Activated B cell treated with CpG ODN at 0.5 μM for 24 hours (primary cell): ENCODE data around the gene KIF27. TPM values are rescaled to one million over a fixed set of nuclear protein-coding genes. Genes with fewer than 3 reads are reported as not detected.

Experiments used
- ATAC-seq: fragments of 200-7000 bp; cut with Tn5 transposase; one replicate; pipeline ENCODE4 v1.10.0; 2021; ENCODE audit warnings: low read depth, mild to moderate bottlenecking, moderate library complexity
- CTCF ChIA-PET: fragments of 350-600 bp; sonication (Branson Sonifier 250); formaldehyde crosslinking; loops from one replicate; lab custom pipeline; 2021; ENCODE audit warnings: antibody characterized with exemption; lab: Charles Lee
- POLR2A ChIA-PET: fragments of 350-600 bp; sonication (Branson Sonifier 250); formaldehyde crosslinking; loops from one replicate; lab custom pipeline; 2021; ENCODE audit warnings: antibody characterized with exemption; lab: Charles Lee
- DNase-seq: peaks from one replicate; pipeline ENCODE4 v3.0.0; 2022
- H3K27ac Mint-ChIP-seq: one replicate; pipeline ENCODE4 v1.8.0; 2020; ENCODE audit warnings: mixed read lengths
- H3K27me3 Mint-ChIP-seq: one replicate; pipeline ENCODE4 v1.8.0; 2021; ENCODE audit warnings: mixed read lengths
- H3K36me3 Mint-ChIP-seq: one replicate; pipeline ENCODE4 v1.8.0; 2021; ENCODE audit warnings: low read depth, mixed read lengths
- H3K4me1 Mint-ChIP-seq: one replicate; pipeline ENCODE4 v1.8.0; 2021; ENCODE audit warnings: mixed read lengths
- H3K4me3 Mint-ChIP-seq: one replicate; pipeline ENCODE4 v1.8.0; 2020; ENCODE audit warnings: mild to moderate bottlenecking, mixed read lengths
- H3K9me3 Mint-ChIP-seq: one replicate; pipeline ENCODE4 v1.8.0; 2020; ENCODE audit warnings: mixed read lengths
- intact Hi-C: fragments of 100-400 bp; cut with micrococcal nuclease; formaldehyde crosslinking; loops from one replicate; pipeline ENCODE4 v1.15.1; 2024
- total RNA-seq: library from RNA; stranded (reverse); gene quantifications from 2 replicates; pipeline ENCODE4 v1.2.3, GENCODE V29; 2022
- TF ChIP-seq, protein P1 (sequence below): fragments of 200-600 bp; IDR thresholded peaks from one replicate; pipeline ENCODE4 v1.8.0; 2022; ENCODE audit warnings: antibody characterized with exemption, mild to moderate bottlenecking

The KIF27 gene, protein sequence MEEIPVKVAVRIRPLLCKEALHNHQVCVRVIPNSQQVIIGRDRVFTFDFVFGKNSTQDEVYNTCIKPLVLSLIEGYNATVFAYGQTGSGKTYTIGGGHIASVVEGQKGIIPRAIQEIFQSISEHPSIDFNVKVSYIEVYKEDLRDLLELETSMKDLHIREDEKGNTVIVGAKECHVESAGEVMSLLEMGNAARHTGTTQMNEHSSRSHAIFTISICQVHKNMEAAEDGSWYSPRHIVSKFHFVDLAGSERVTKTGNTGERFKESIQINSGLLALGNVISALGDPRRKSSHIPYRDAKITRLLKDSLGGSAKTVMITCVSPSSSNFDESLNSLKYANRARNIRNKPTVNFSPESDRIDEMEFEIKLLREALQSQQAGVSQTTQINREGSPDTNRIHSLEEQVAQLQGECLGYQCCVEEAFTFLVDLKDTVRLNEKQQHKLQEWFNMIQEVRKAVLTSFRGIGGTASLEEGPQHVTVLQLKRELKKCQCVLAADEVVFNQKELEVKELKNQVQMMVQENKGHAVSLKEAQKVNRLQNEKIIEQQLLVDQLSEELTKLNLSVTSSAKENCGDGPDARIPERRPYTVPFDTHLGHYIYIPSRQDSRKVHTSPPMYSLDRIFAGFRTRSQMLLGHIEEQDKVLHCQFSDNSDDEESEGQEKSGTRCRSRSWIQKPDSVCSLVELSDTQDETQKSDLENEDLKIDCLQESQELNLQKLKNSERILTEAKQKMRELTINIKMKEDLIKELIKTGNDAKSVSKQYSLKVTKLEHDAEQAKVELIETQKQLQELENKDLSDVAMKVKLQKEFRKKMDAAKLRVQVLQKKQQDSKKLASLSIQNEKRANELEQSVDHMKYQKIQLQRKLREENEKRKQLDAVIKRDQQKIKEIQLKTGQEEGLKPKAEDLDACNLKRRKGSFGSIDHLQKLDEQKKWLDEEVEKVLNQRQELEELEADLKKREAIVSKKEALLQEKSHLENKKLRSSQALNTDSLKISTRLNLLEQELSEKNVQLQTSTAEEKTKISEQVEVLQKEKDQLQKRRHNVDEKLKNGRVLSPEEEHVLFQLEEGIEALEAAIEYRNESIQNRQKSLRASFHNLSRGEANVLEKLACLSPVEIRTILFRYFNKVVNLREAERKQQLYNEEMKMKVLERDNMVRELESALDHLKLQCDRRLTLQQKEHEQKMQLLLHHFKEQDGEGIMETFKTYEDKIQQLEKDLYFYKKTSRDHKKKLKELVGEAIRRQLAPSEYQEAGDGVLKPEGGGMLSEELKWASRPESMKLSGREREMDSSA (N-terminal part only)
- 4.9 and 5.1 TPM in 2 replicates for total RNA-seq

DNA sequence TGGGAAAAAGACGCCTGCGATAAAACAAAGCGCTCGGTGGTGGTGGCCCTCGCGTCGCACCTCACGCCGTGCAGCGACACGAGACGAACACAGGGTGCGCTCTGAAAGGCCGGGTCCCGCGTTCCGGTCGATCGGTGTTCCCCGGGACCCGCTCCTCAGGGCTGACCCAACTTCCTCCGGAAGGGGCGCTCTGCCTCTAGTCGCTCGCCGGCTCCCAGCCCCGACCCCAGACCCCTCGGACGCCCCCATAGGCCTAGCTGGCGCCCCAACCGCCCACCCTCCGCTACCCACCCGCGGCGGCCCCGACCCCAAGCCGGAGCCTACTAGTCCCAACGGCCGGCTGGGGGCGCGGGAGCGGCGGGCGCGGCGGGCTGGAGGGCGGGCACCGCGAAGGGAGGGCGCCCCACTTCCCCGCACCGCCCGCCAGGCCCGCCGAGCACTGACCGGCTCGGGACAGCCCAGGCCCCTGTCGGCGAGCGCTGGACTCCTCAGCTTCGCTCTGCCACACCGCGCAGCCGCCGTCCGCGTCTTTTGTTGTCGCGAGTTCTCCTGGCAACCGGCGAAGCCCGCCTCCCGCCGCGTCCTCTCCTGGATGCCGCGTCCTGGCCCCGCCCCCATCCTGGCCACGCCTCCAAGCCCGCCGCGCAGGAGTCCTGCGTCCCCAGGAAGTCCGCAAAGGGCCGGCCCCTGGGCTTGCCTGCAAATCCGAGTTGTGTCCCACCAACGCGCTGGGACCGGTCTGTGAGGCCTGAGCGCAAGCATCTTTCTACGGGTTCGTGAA, at the start of gene KIF27:
Gene KIF27, minus strand, starts transcription at position 506 of the 781 bp plus-strand sequence. CDS start 5,841 bp downstream, outside the sequence.
- no peaks in the 10 kb centered on the region for H3K27me3 Mint-ChIP-seq
- TF ChIP-seq, protein P1, sequence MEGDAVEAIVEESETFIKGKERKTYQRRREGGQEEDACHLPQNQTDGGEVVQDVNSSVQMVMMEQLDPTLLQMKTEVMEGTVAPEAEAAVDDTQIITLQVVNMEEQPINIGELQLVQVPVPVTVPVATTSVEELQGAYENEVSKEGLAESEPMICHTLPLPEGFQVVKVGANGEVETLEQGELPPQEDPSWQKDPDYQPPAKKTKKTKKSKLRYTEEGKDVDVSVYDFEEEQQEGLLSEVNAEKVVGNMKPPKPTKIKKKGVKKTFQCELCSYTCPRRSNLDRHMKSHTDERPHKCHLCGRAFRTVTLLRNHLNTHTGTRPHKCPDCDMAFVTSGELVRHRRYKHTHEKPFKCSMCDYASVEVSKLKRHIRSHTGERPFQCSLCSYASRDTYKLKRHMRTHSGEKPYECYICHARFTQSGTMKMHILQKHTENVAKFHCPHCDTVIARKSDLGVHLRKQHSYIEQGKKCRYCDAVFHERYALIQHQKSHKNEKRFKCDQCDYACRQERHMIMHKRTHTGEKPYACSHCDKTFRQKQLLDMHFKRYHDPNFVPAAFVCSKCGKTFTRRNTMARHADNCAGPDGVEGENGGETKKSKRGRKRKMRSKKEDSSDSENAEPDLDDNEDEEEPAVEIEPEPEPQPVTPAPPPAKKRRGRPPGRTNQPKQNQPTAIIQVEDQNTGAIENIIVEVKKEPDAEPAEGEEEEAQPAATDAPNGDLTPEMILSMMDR, result no peak
- H3K27ac Mint-ChIP-seq, result peak within 1 kb of the TSS; percentile 94
- H3K4me1 Mint-ChIP-seq, result peaks cover 19% of the 10 kb centered on the region
- peaks cover 2% of the 10 kb centered on the region for H3K36me3 Mint-ChIP-seq
- ATAC-seq (peak; percentile 85), DNase-seq (peak; percentile 99)
- ChIA-PET CTCF (interaction anchor here (0.8 to 1.5 kb wide), 5 partner anchors 16 to 340 kb away, joined by 3 to 4 read pairs (median 4); no protein-coding TSS in a partner anchor), POLR2A (interaction anchor here (0.6 to 2.3 kb wide), 14 partner anchors 10 to 1821 kb away, joined by 3 to 41 read pairs (median 6); partner anchors contain the start of genes HNRNPK, IDNK, RMI1 and UBQLN1)
- intact Hi-C loops, result loop anchor here (1.0 to 2.0 kb wide), 7 partner anchors 35 to 1821 kb away; partner anchors contain the start of genes GKAP1, HNRNPK, IDNK and RMI1
- H3K9me3 Mint-ChIP-seq, result no peaks in the 10 kb centered on the region
- H3K4me3 Mint-ChIP-seq, result peak within 1 kb of the TSS; percentile 91

DNA sequence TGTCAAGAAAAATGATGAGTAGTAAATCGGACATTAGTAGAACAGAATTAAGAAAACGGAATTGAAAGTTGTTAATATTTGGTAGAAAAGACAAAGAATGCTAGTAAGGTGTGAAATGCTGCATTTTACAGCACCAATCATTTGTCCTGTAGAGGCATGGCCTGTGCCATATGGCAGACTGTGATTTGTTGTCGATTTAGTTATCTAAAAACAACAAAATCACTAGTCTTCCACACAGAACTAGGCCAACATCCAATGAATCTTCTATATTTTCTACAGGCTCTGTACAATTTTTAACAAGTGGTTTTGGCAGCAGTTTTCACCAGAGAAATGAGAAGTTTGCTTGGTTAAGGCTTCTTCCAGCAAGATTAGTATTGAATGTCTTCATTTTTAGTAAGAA, 48.4 kb upstream of the KIF27 start:
- peaks cover 83% of the 10 kb centered on the region for H3K36me3 Mint-ChIP-seq
- intact Hi-C loops, result loop anchor here (1.0 kb wide), 1 partner anchor 10 kb away; no protein-coding TSS in a partner anchor
- ATAC-seq (no peak), DNase-seq (no peak)
- TF ChIP-seq, protein P1, result no peak
- POLR2A ChIA-PET, result interaction anchor here (1.8 kb wide), 1 partner anchor 11 kb away, joined by 10 read pairs; the partner anchor contains the start of genes HNRNPK and RMI1
- no peak overlapping the region for H3K4me3 Mint-ChIP-seq
- no peak overlapping the region for H3K27ac Mint-ChIP-seq
- H3K9me3 Mint-ChIP-seq, result no peaks in the 10 kb centered on the region
- H3K4me1 Mint-ChIP-seq, result peaks cover 10% of the 10 kb centered on the region
- H3K27me3 Mint-ChIP-seq, result no peaks in the 10 kb centered on the region
- CTCF ChIA-PET, result no interaction called here

DNA sequence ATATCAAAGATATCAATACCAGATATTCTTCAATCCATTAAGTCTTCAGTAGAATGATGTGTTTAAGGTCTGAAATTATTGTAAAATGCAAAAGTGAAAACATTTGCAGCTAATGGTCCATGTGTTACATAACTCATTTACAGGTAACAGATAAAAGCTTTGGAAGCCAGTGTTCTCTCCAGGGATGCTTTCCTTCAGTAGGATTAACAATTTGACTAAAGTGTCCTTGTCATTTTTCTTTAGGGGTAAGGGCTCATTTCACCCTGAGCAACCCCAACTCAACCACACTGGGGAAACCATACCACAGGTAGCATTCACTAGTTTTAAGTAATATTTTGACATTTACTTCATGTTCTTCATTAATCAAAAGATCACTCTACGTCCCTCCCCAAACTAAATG, 45.8 kb upstream of the KIF27 start:
- intact Hi-C loops, result no loop called here
- H3K4me3 Mint-ChIP-seq, result no peak overlapping the region
- no peak for DNase-seq
- ChIA-PET CTCF (interaction anchor here (1.0 kb wide), 1 partner anchor 203 kb away, joined by 3 read pairs; no protein-coding TSS in a partner anchor), POLR2A (interaction anchor here (0.6 to 2.4 kb wide), 3 partner anchors 9 to 45 kb away, joined by 3 to 14 read pairs (median 9); partner anchors contain the start of genes HNRNPK and RMI1)
- TF ChIP-seq, protein P1, result no peak
- no peak overlapping the region for H3K27ac Mint-ChIP-seq
- peaks cover 61% of the 10 kb centered on the region for H3K36me3 Mint-ChIP-seq
- H3K9me3 Mint-ChIP-seq, result no peaks in the 10 kb centered on the region
- ATAC-seq, result no peak
- H3K27me3 Mint-ChIP-seq, result no peaks in the 10 kb centered on the region
- H3K4me1 Mint-ChIP-seq, result peaks cover 5% of the 10 kb centered on the region

DNA sequence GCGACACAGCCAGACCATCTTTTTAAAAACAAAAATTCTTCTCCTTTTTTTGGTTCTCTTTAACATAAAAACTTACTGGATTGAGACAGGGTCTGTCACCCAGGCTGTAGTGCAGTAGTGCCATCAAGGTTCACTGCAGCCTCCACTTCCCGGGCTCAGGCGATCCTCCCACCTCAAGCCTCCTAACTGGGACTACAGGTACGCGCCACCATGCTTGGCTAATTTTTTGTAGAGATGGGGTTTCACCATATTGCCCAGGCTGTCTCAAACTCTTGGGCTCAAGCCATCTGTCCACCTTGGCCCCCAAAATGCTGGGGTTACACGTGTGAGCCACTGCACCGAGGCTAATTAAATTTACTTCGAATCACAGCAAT, 45.0 kb upstream of the KIF27 start:
- H3K27ac Mint-ChIP-seq, result no peak overlapping the region
- no peak overlapping the region for H3K4me3 Mint-ChIP-seq
- ATAC-seq, result no peak
- H3K4me1 Mint-ChIP-seq, result peaks cover 5% of the 10 kb centered on the region
- H3K9me3 Mint-ChIP-seq, result no peaks in the 10 kb centered on the region
- POLR2A ChIA-PET, result interaction anchor here (1.2 to 2.4 kb wide), 4 partner anchors 10 to 14 kb away, joined by 4 to 14 read pairs (median 7); partner anchors contain the start of genes HNRNPK and RMI1
- TF ChIP-seq, protein P1, result no peak
- no peak for DNase-seq
- intact Hi-C loops, result loop anchor here (1.0 kb wide), 1 partner anchor 10 kb away; a partner anchor contains a TSS
- H3K27me3 Mint-ChIP-seq, result no peaks in the 10 kb centered on the region
- CTCF ChIA-PET, result interaction anchor here (1.0 kb wide), 1 partner anchor 204 kb away, joined by 3 read pairs; no protein-coding TSS in a partner anchor
- peaks cover 52% of the 10 kb centered on the region for H3K36me3 Mint-ChIP-seq
